SH-SY5Y (cell line): ENCODE results near the gene CD151.

Experiments
- GATA2 ChIP-seq: IDR thresholded peaks from 2 replicates; pipeline ENCODE4 v1.6.1; 2011; ENCODE audit warnings: mild to moderate bottlenecking, low read depth, low read length
- GATA3 ChIP-seq: IDR thresholded peaks from 2 replicates; pipeline ENCODE4 v1.6.1; 2011; ENCODE audit warnings: low read depth, mild to moderate bottlenecking, low read length, moderate library complexity

GRCh38 chr11:836700-837099 lies 3.9 kb downstream of the CD151 start:
- no peak for TF ChIP-seq GATA2
- TF ChIP-seq GATA3, result no peak
